Measurements from ENCODE around the gene CHRNA10. TPM values are rescaled to one million over a fixed set of nuclear protein-coding genes. Genes with fewer than 3 reads are reported as not detected.

CHRNA10 gene
- total and polyA plus RNA-seq, 2 of the 13 experiments (the other 11 are each of a cell fraction or from before 2014, with no cell fraction given): 0.53 to 0.71 TPM

DNA sequence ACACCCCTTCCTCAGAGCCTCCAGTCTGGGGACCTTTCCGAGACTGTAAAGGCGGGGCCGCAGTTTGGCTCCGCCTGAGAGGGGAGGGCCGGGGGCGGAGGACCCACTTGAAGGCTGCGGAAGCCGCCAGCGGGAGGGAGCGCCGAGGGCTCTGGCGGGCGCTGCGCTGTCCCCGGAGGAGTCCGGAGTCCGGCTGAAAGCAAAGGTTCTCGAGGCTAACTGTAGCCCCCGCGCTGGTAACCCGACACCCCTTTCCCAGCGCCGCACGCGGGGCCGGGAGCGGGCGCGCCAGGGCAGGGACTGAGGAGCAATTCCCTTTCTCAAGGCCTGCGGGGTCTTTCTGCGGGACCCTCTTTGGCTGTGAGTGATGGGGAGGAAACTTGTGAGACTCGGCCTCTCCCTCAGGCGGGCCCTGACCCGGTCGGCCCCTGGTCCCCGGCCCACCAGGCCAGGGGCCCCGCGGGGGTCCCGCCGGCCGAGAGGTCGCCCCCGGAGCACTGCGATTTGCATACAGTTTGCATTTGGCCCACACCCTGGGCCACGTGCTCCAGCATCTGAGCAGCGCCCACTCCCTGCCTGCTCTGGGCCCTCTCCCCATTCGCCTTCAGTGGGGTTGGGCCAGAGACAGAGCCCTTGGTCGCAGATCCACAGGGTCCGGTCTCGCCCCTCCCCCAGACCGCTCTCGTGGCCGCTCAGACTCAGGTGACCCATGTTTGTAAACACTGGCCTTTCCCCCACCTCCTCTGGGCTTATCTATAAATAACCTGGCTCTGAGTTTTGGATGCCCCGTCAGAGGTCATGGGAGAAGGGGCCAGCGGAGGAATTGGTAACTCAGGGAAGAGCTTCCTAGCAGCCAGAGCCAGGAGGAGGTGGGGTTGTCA, 28.9 kb downstream of the CHRNA10 start (continued):
- TF ChIP-seq BRD4 (CRISPR knock-in tag; IDR thresholded peaks at IDR 0.05): no peak
- no peak for TF ChIP-seq ZSCAN22 (CRISPR knock-in tag; IDR thresholded peaks at IDR 0.05)
- peak; percentile 15; the same call in 1 of the 2 replicates for TF ChIP-seq BCL6 (CRISPR knock-in tag; IDR thresholded peaks at IDR 0.05)
- TF ChIP-seq, protein P1, sequence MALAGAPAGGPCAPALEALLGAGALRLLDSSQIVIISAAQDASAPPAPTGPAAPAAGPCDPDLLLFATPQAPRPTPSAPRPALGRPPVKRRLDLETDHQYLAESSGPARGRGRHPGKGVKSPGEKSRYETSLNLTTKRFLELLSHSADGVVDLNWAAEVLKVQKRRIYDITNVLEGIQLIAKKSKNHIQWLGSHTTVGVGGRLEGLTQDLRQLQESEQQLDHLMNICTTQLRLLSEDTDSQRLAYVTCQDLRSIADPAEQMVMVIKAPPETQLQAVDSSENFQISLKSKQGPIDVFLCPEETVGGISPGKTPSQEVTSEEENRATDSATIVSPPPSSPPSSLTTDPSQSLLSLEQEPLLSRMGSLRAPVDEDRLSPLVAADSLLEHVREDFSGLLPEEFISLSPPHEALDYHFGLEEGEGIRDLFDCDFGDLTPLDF (CRISPR knock-in tag; IDR thresholded peaks at IDR 0.05): peak; percentile 61; the same call in 1 of the 2 replicates
- TF ChIP-seq, protein P2, sequence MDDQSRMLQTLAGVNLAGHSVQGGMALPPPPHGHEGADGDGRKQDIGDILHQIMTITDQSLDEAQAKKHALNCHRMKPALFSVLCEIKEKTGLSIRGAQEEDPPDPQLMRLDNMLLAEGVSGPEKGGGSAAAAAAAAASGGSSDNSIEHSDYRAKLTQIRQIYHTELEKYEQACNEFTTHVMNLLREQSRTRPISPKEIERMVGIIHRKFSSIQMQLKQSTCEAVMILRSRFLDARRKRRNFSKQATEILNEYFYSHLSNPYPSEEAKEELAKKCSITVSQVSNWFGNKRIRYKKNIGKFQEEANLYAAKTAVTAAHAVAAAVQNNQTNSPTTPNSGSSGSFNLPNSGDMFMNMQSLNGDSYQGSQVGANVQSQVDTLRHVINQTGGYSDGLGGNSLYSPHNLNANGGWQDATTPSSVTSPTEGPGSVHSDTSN (CRISPR knock-in tag; IDR thresholded peaks at IDR 0.05; ENCODE audit: borderline replicate concordance): no peak
- TF ChIP-seq XBP1 (CRISPR knock-in tag; IDR thresholded peaks at IDR 0.05): no peak
- TF ChIP-seq THYN1 (CRISPR knock-in tag; IDR thresholded peaks at IDR 0.05; ENCODE audit: borderline replicate concordance, low read depth): no peak
- TF ChIP-seq ZZZ3 (CRISPR knock-in tag; IDR thresholded peaks at IDR 0.05; ENCODE audit: borderline replicate concordance): no peak
- TF ChIP-seq, protein P3, sequence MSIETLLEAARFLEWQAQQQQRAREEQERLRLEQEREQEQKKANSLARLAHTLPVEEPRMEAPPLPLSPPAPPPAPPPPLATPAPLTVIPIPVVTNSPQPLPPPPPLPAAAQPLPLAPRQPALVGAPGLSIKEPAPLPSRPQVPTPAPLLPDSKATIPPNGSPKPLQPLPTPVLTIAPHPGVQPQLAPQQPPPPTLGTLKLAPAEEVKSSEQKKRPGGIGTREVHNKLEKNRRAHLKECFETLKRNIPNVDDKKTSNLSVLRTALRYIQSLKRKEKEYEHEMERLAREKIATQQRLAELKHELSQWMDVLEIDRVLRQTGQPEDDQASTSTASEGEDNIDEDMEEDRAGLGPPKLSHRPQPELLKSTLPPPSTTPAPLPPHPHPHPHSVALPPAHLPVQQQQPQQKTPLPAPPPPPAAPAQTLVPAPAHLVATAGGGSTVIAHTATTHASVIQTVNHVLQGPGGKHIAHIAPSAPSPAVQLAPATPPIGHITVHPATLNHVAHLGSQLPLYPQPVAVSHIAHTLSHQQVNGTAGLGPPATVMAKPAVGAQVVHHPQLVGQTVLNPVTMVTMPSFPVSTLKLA (IDR thresholded peaks at IDR 0.05): no peak
- TF ChIP-seq, protein P4, sequence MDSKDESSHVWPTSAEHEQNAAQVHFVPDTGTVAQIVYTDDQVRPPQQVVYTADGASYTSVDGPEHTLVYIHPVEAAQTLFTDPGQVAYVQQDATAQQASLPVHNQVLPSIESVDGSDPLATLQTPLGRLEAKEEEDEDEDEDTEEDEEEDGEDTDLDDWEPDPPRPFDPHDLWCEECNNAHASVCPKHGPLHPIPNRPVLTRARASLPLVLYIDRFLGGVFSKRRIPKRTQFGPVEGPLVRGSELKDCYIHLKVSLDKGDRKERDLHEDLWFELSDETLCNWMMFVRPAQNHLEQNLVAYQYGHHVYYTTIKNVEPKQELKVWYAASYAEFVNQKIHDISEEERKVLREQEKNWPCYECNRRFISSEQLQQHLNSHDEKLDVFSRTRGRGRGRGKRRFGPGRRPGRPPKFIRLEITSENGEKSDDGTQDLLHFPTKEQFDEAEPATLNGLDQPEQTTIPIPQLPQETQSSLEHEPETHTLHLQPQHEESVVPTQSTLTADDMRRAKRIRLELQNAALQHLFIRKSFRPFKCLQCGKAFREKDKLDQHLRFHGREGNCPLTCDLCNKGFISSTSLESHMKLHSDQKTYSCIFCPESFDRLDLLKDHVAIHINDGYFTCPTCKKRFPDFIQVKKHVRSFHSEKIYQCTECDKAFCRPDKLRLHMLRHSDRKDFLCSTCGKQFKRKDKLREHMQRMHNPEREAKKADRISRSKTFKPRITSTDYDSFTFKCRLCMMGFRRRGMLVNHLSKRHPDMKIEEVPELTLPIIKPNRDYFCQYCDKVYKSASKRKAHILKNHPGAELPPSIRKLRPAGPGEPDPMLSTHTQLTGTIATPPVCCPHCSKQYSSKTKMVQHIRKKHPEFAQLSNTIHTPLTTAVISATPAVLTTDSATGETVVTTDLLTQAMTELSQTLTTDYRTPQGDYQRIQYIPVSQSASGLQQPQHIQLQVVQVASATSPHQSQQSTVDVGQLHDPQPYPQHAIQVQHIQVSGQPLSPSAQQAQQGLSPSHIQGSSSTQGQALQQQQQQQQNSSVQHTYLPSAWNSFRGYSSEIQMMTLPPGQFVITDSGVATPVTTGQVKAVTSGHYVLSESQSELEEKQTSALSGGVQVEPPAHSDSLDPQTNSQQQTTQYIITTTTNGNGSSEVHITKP (CRISPR knock-in tag; IDR thresholded peaks at IDR 0.05; ENCODE audit: low read depth): no peak
- TF ChIP-seq, protein P5, sequence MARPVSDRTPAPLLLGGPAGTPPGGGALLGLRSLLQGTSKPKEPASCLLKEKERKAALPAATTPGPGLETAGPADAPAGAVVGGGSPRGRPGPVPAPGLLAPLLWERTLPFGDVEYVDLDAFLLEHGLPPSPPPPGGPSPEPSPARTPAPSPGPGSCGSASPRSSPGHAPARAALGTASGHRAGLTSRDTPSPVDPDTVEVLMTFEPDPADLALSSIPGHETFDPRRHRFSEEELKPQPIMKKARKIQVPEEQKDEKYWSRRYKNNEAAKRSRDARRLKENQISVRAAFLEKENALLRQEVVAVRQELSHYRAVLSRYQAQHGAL (CRISPR knock-in tag; IDR thresholded peaks at IDR 0.05; ENCODE audit: not compliant biosample characterization): no peak
- no peak for TF ChIP-seq SMYD3 (CRISPR knock-in tag; IDR thresholded peaks at IDR 0.05)
- peak; percentile 35 for TF ChIP-seq SALL1 (CRISPR knock-in tag; IDR thresholded peaks at IDR 0.05)
- no peak for TF ChIP-seq MATR3 (CRISPR knock-in tag; IDR thresholded peaks at IDR 0.05)
- no peak for TF ChIP-seq SMAD9 (CRISPR knock-in tag; IDR thresholded peaks at IDR 0.05)
- no peak for TF ChIP-seq ZSCAN30 (CRISPR knock-in tag; IDR thresholded peaks at IDR 0.05)
- TF ChIP-seq ZSCAN12 (CRISPR knock-in tag; IDR thresholded peaks at IDR 0.05): peak; percentile 83; the same call in 1 of the 2 replicates
- TF ChIP-seq, protein P6, sequence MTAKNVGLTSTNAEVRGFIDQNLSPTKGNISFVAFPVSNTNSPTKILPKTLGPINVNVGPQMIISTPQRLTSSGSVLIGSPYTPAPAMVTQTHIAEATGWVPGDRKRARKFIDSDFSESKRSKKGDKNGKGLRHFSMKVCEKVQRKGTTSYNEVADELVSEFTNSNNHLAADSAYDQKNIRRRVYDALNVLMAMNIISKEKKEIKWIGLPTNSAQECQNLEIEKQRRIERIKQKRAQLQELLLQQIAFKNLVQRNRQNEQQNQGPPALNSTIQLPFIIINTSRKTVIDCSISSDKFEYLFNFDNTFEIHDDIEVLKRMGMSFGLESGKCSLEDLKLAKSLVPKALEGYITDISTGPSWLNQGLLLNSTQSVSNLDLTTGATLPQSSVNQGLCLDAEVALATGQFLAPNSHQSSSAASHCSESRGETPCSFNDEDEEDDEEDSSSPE (CRISPR knock-in tag; IDR thresholded peaks at IDR 0.05): peak; percentile 56; the same call in 1 of the 2 replicates
- TF ChIP-seq RFX5 (IDR thresholded peaks at IDR 0.05; ENCODE audit: low read depth, low read length): no peak
